Activated naive CD4-positive, alpha-beta T cell treated with anti-CD3 and anti-CD28 coated beads, Interleukin-2, amount 10 ng/mL, durations not matched to agents 7 days and 5 days (primary cell): ENCODE data around the gene RAD9B.
A peak's percentile ranks its signal among the peaks of the same experiment; 100 is the strongest.
"Not testable (repeated sequence)": the region's sequence is repeated elsewhere in the genome, so short reads cannot be mapped to it uniquely, and the experiment has no call there.

ENCODE experiments used
- CTCF ChIA-PET: fragments of 350-600 bp; sonication (Branson Sonifier 250); formaldehyde crosslinking; loops from one replicate; lab custom pipeline; 2021; ENCODE audit warnings: antibody characterized with exemption; lab: Charles Lee
- DNase-seq: peaks from one replicate; pipeline ENCODE4 v3.0.0-alpha.2; 2020
- H3K27ac Mint-ChIP-seq: one replicate; pipeline ENCODE4 v1.8.0; 2021; ENCODE audit warnings: mild to moderate bottlenecking, moderate library complexity, mixed read lengths
- H3K27me3 Mint-ChIP-seq: one replicate; pipeline ENCODE4 v1.8.0; 2021; ENCODE audit warnings: mild to moderate bottlenecking, mixed read lengths
- H3K36me3 Mint-ChIP-seq: one replicate; pipeline ENCODE4 v1.8.0; 2021; ENCODE audit warnings: mixed read lengths
- H3K4me1 Mint-ChIP-seq: one replicate; pipeline ENCODE4 v1.8.0; 2021; ENCODE audit warnings: mixed read lengths
- H3K4me3 Mint-ChIP-seq: one replicate; pipeline ENCODE4 v1.8.0; 2021; ENCODE audit warnings: mild to moderate bottlenecking, moderate library complexity, mixed read lengths
- H3K9me3 Mint-ChIP-seq: one replicate; pipeline ENCODE4 v1.8.0; 2021; ENCODE audit warnings: mixed read lengths

The RAD9B gene

DNA sequence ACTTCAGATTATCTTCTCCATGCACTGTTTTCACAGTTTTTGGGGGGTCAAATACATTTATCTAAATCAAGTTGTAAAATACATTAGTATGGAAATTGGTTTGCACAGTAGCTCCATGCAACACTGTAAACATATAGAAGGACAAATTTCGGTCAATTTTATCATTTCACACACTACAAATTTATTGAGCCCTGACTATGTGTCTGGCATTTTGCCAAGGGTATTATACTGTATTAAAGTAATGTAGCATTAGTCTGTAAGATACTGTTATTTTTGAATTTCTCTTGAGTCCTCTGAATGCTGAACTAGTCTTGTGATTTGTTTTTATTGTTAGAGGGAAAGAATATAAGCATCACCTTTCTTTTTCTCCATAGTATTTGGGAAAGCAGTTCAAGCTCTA, 1.3 kb downstream of the RAD9B start:
- no peak overlapping the region for H3K4me3 Mint-ChIP-seq
- peaks cover 4% of the 10 kb centered on the region for H3K9me3 Mint-ChIP-seq
- peaks cover 5% of the 10 kb centered on the region for H3K27me3 Mint-ChIP-seq
- DNase-seq, result no peak
- CTCF ChIA-PET, result interaction anchor here (0.7 to 5.0 kb wide), 4 partner anchors 9 to 99 kb away, joined by 3 to 22 read pairs (median 4); partner anchors contain the start of genes FAM216A and GPN3
- H3K4me1 Mint-ChIP-seq, result peaks cover 40% of the 10 kb centered on the region
- H3K36me3 Mint-ChIP-seq, result peaks cover 27% of the 10 kb centered on the region
- H3K27ac Mint-ChIP-seq, result peak overlapping the region; percentile 64

DNA sequence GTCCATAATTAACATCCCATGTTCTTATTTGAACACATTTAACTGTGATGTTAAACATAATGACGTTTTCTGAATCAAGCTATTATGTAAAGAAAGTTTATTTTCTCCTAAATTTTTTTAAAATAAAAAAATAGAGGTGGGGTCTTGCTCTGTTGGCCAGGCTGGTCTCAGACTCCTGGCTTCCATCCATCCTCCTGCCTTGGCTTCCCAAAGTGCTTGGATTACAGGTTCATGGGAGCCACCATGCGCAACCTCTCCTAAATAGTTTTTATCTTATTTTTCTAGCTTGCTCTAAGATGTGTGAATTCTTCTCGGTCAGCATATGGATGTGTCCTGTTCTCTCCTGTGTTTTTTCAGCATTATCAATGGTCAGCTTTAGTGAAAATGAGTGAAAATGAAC, 3.2 kb downstream of the RAD9B start:
- DNase-seq, result no peak
- CTCF ChIA-PET, result interaction anchor here (1.4 kb wide), 1 partner anchor 97 kb away, joined by 5 read pairs; no protein-coding TSS in a partner anchor
- Mint-ChIP-seq H3K9me3 (peaks cover 4% of the 10 kb centered on the region), H3K36me3 (peaks cover 17% of the 10 kb centered on the region), H3K4me3 (no peak overlapping the region), H3K27me3 (peaks cover 7% of the 10 kb centered on the region), H3K27ac (no peak overlapping the region), H3K4me1 (peaks cover 25% of the 10 kb centered on the region)

DNA sequence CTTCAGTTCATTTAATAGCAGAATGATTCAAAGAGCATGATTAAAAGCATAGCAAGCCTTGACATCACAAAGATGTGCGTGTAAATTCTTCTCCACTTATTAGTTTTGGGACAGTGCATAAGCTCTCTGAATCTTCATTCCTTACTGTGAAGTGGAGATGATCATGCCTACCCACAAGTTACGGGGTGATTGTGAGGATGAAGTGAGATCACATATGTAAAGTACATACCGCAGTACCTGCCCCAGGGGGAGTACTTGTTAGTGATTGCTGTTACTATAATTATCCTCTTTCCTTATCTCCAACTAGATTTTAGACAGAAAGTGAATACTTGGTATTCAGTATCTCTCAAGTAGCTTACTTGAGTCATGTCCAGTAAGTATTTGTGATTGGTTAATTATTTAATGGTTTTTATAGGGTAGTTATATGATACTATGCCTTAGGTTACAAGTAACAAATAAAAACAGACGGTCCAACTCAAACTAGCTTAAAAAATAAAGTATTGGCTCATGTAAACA, 6.0 kb downstream of the RAD9B start:
- Mint-ChIP-seq H3K9me3 (no peaks in the 10 kb centered on the region), H3K27me3 (peaks cover 8% of the 10 kb centered on the region), H3K4me1 (peaks cover 4% of the 10 kb centered on the region), H3K36me3 (no peaks in the 10 kb centered on the region), H3K4me3 (no peak overlapping the region), H3K27ac (no peak overlapping the region)
- CTCF ChIA-PET, result interaction anchor here (1.6 to 2.2 kb wide), 3 partner anchors 24 to 93 kb away, joined by 3 to 18 read pairs (median 5); partner anchors contain the start of gene ARPC3
- no peak for DNase-seq

DNA sequence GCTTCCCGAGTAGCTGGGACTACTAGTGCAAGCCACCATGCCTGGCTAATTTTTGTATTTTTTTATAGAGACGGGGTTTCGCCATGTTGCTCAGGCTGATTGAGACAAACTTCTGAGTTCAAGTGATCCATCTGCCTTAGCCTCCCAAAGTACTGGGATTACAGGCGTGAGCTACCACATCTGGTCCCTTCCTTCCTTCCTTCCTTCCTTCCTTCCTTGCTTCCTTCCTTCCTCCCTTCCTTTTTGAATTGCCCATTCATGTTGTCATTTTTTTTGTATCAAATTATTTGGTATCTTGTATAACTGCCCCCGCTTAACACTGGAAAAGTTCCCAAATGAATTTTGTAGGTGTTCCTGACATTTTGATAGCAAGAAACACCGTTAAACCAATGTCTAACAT, 11.7 kb downstream of the RAD9B start:
- CTCF ChIA-PET, result interaction anchor here (0.9 to 4.9 kb wide), 9 partner anchors 13 to 91 kb away, joined by 3 to 78 read pairs (median 3); partner anchors contain the start of genes FAM216A and GPN3
- H3K27ac Mint-ChIP-seq, result peak overlapping the region; percentile 55
- no peak for DNase-seq
- H3K4me1 Mint-ChIP-seq, result peaks cover 2% of the 10 kb centered on the region
- no peaks in the 10 kb centered on the region for H3K9me3 Mint-ChIP-seq
- H3K4me3 Mint-ChIP-seq, result no peak overlapping the region
- H3K36me3 Mint-ChIP-seq, result no peaks in the 10 kb centered on the region
- peaks cover 11% of the 10 kb centered on the region for H3K27me3 Mint-ChIP-seq

DNA sequence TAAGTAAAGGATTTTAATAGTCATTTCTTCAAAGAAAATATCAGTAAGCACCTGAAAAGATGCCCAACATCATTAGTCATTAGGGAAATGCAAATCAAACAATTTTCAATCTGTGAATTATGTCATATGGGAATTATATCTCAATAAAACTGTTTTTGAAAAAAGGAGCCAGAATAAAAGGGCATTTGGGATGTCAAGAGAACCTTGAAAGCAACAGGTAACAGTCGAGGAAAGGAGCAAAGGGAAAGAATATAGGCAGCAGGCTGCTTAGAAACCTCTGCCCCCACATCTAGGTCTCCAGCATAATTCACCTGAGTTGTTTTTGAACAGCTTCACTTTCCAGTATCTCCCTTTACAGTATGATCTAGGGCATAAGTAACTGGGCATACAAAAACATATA, 12.2 kb downstream of the RAD9B start:
- Mint-ChIP-seq H3K4me3 (no peak overlapping the region), H3K27ac (no peak overlapping the region), H3K4me1 (peaks cover 2% of the 10 kb centered on the region), H3K27me3 (peaks cover 11% of the 10 kb centered on the region), H3K9me3 (no peaks in the 10 kb centered on the region), H3K36me3 (no peaks in the 10 kb centered on the region)
- no peak for DNase-seq
- CTCF ChIA-PET, result interaction anchor here (1.5 to 4.9 kb wide), 2 partner anchors 12 to 86 kb away, joined by 3 to 78 read pairs; no protein-coding TSS in a partner anchor

DNA sequence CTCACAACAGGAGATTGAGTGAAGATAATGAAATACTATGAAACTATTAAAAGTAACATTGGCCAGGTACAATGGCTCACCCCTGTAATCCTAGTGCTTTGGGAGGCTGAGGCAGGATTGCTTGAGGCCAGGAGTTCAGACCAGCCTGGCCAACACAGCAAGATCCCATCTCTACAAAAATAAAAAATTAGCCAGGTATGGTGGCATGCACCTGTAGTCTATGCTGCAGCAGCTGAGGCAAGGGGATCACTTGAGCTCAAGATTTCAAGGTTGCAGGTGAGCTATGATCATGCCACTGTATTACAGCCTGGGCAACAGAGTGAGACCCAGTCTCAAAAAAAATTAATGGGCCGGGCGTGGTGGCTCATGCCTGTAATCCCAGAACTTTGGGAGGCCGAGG, 14.9 kb downstream of the RAD9B start:
- Mint-ChIP-seq H3K4me3 (no peak overlapping the region), H3K9me3 (no peaks in the 10 kb centered on the region), H3K27ac (no peak overlapping the region), H3K4me1 (peaks cover 2% of the 10 kb centered on the region), H3K36me3 (no peaks in the 10 kb centered on the region), H3K27me3 (peaks cover 4% of the 10 kb centered on the region)
- CTCF ChIA-PET, result interaction anchor here (4.9 kb wide), 1 partner anchor 84 kb away, joined by 78 read pairs; no protein-coding TSS in a partner anchor
- no peak for DNase-seq

DNA sequence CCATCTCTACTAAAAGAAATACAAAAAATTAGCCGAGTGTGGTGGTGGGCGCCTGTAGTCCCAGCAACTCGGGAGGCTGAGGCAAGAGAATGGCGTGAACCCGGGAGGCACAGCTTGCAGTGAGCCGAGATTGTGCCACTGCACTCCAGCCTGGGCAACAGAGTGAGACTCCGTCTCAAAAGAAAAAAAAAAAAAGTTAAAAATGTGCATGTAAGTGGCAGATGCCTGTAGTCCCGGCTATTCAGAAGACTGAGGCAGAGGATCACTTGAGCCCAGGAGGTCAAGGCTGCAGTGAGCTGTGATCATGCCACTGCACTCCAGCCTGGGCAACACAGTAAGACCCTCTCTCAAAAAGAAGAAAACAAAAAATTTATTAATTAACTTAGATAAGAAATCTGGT, 15.9 kb downstream of the RAD9B start:
- H3K4me3 Mint-ChIP-seq, H3K9me3 Mint-ChIP-seq, H3K36me3 Mint-ChIP-seq, CTCF ChIA-PET, H3K27me3 Mint-ChIP-seq, H3K4me1 Mint-ChIP-seq, DNase-seq, H3K27ac Mint-ChIP-seq: not testable (repeated sequence)

DNA sequence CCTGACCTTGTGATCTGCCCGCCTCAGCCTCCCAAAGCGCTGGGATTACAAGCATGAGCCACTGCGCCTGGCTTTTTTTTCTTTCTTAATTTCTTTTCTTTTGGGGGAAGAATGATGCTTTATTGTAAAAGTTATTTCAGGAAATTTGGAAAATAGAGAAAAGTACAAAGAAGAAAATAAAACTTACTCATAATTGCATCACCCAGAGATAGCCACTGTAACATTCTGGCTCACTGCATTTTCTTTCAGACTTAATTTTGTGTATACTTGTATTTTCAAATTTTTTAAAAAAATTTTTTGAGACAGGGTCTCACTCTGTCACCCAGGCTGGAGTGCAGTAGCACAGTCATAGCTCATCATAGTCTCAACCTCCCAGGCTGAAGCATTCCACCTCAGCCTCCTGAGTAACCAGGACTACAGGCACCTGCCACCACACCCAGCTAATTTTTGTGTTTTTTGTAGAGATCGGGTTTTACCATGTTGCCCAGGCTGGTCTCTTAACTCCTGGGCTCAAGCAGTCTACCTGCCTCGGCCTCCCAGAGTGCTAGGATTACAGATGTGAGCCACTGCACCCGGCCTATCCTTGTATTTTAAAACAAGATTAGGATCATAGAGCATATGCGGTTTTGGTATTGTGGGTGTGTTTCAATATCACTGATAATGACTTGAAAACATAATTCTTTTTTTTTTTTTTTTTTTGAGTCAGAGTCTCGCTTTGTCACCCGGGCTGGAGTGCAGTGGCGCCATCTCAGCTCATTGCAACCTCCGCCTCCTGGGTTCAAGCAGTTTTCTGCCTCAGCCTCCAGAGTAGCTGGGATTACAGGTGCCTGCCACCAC, 19.0 kb downstream of the RAD9B start:
- H3K4me3 Mint-ChIP-seq, H3K27me3 Mint-ChIP-seq, H3K36me3 Mint-ChIP-seq, H3K27ac Mint-ChIP-seq, H3K4me1 Mint-ChIP-seq, H3K9me3 Mint-ChIP-seq, DNase-seq: not testable (repeated sequence)
- CTCF ChIA-PET, result interaction anchor here (1.3 kb wide), 1 partner anchor 306 kb away, joined by 4 read pairs; no protein-coding TSS in a partner anchor

DNA sequence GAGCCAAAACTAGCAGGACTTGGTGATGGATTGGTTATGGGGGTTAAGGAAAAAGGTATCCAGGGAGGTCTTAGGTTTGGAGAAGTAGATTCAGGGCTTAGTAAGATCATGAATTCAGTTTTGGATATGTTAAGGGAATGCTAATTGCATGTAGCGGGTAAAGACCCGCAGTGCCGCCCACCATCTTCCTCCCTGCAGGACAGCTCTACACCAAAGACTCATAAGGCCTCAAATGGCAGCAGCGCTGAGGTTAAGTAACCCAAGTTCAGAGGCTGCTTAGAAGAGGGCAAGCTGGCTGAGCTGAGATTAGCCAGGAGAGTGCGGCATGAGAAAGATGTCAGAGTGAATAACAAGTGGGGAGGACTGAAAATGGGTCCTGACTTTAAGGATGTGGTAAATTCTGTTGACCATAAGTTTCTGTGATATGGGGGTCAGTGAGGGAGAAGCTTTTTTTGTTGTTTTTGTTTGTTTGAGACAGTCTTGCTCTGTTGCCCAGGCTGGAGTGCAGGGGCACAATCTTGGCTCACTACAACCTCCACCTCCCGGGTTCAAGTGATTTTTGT, 26.2 kb downstream of the RAD9B start:
- Mint-ChIP-seq H3K27ac (no peak overlapping the region), H3K36me3 (peaks cover 32% of the 10 kb centered on the region), H3K4me1 (peaks cover 8% of the 10 kb centered on the region), H3K27me3 (no peaks in the 10 kb centered on the region), H3K4me3 (no peak overlapping the region), H3K9me3 (no peaks in the 10 kb centered on the region)
- CTCF ChIA-PET, result interaction anchor here (0.7 to 1.5 kb wide), 6 partner anchors 9 to 195 kb away, joined by 3 to 7 read pairs (median 4); no protein-coding TSS in a partner anchor
- DNase-seq, result no peak

DNA sequence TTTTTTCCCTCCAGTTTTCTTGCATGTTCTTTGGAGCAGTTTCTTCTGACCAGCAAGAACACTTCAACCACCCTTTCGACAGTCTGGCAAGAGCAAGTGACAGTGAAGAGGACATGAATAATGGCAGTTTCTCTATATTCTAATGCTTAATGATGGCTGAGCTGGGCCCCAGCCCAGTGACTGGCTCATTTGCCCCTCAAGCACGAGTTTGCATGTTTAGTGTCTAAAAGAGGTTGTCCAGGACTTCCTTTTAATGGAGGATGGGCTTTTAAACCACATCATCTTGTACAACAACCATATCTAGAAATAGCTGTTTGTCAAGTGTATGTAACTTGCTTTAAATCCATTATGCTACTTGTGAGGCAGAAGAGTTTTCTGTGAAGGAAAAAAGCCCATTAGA, 28.4 kb downstream of the RAD9B start:
- DNase-seq, result no peak
- Mint-ChIP-seq H3K27ac (no peak overlapping the region), H3K27me3 (no peaks in the 10 kb centered on the region), H3K4me3 (no peak overlapping the region), H3K4me1 (peaks cover 9% of the 10 kb centered on the region), H3K9me3 (no peaks in the 10 kb centered on the region), H3K36me3 (peaks cover 47% of the 10 kb centered on the region)
- CTCF ChIA-PET, result interaction anchor here (0.8 to 3.5 kb wide), 3 partner anchors 18 to 70 kb away, joined by 3 to 12 read pairs (median 3); no protein-coding TSS in a partner anchor

DNA sequence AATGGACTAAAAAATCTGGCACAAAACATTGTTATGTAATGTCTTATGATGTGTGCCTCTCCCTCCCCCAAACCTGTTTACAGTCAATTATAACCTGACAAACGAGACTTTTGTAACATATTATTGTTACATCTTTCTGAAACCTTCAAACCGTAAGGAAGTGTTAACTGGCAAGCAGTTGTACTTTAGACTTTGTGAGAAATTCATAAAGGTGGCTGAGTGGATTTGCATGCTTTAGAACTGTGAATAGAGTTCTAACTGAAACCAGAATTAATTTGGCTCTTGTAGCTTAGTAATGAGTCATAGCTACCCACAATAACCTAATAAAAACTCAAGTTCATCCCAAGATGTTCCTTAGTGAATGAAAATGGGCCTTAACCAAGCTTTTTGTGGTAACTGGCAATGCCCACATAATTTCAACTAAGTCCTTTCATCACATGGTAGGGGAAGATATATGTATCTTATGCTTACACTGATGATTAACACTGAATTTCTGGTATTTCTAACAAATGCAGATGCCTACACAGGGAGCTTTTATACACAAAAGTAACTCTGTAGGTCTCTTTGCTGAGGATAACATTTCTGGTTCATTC, 29.7 kb downstream of the RAD9B start:
- H3K9me3 Mint-ChIP-seq, result no peaks in the 10 kb centered on the region
- no peak overlapping the region for H3K27ac Mint-ChIP-seq
- no peak for DNase-seq
- H3K4me3 Mint-ChIP-seq, result no peak overlapping the region
- H3K4me1 Mint-ChIP-seq, result peaks cover 9% of the 10 kb centered on the region
- H3K27me3 Mint-ChIP-seq, result no peaks in the 10 kb centered on the region
- CTCF ChIA-PET, result interaction anchor here (1.0 to 3.5 kb wide), 4 partner anchors 23 to 69 kb away, joined by 3 to 12 read pairs (median 3); partner anchors contain the start of genes FAM216A and GPN3
- H3K36me3 Mint-ChIP-seq, result peaks cover 60% of the 10 kb centered on the region

DNA sequence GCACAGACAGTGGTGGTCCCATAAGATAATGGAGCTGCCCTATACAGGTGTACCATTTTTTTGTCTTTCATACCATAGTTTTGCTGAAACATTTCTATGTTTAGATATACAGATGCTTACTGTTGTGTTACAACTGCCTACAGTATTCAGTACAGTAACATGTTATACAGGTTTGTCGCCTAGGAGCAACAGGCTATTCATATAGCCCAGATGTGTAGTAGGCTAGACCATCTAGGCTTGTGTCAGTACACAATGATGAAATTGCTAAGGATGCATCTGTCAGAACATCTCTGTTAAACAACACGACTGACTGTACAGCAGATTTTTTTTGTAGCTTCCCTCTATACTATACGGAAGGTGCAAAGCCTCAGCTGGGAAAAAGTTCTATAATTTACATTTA, 30.5 kb downstream of the RAD9B start:
- no peak for DNase-seq
- Mint-ChIP-seq H3K4me3 (no peak overlapping the region), H3K9me3 (no peaks in the 10 kb centered on the region), H3K27ac (no peak overlapping the region), H3K4me1 (peaks cover 9% of the 10 kb centered on the region), H3K36me3 (peaks cover 65% of the 10 kb centered on the region), H3K27me3 (no peaks in the 10 kb centered on the region)
- CTCF ChIA-PET, result interaction anchor here (1.0 to 3.5 kb wide), 4 partner anchors 24 to 68 kb away, joined by 3 to 12 read pairs (median 3); partner anchors contain the start of genes FAM216A and GPN3

DNA sequence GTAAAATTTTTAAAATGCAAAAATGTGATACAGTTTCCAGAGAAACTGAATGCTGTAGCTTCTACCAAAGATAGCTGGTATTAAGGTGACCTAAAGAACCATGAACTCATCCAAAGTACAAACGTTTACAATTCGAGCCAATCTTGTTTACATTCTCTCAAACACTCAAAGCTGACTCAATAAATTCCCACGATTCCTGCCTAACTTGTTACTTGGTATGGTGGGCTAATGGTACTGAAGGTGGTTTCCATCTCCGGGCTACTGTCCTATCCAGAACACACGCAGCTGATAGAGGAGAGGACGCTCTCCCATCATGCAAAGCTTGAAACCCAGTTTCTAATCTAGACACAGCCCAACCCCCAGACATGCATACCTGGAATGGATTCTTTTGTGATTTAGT, 31.5 kb downstream of the RAD9B start:
- CTCF ChIA-PET, result interaction anchor here (0.8 to 3.5 kb wide), 2 partner anchors 65 to 67 kb away, joined by 3 to 12 read pairs; partner anchors contain the start of genes FAM216A and GPN3
- Mint-ChIP-seq H3K9me3 (no peaks in the 10 kb centered on the region), H3K4me1 (peaks cover 9% of the 10 kb centered on the region), H3K36me3 (peaks cover 66% of the 10 kb centered on the region), H3K27ac (no peak overlapping the region), H3K27me3 (no peaks in the 10 kb centered on the region), H3K4me3 (no peak overlapping the region)
- DNase-seq, result no peak
